ENCODE measurements around the gene GSTM3. TPM values are rescaled to one million over a fixed set of nuclear protein-coding genes. Genes with fewer than 3 reads are reported as not detected.

GSTM3 gene
- total RNA-seq, 2 experiments from 2014 or later = 14.8 to 15.4 TPM

DNA sequence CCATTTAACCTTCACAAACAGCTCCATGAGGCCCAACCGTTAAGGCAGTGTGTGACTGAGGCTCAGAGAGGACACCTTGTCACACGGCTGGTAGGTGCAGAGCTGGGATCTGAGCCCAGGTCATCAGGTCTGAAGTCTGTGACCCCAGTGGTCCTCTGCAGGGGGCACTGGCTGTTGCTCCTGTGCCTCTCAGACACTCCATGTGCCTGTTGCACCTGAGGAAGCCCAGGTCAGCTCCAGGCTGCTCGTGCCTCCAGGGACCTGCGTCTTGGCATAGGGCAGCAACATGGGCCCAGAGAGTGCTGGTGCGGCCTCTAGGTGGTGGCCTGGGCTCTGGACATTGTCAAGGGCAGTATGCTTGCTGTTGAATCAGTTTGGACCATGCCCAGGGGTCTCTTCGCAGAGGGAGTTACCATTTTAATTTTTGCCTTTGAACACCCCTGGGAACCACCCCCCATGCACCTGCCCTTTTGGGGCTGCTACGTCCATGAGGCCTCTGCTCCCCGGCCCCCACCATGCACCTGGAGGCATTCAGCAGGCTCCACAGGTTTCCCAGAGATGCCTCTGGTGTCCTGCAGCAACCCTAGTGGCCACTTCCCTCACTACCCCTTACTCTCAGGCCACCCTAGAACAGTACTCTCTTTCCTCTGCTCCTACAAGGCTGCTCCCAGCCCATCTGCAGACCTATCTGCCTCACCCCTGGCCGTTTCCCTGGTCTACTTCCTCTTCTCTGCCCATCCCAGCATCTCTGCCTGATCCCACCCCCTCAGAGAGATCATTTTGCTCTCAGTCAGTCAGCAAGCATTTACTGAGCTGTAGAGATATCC, 48.1 kb upstream of the GSTM3 start:
- Histone ChIP-seq H3K4me1 (ENCODE audit: insufficient read depth, low read length) (peaks cover 71% of the 10 kb centered on the region), H3K4me3 (ENCODE audit: low read length) (no peak overlapping the region), H3K36me3 (ENCODE audit: insufficient read depth, low read length) (no peaks in the 10 kb centered on the region), H3K27me3 (ENCODE audit: control insufficient read depth in 1 of 2, insufficient read depth in 2 of 2, low read length in 2 of 2) (no peaks in the 10 kb centered on the region), H3K9me3 (ENCODE audit: control insufficient read depth in 1 of 2, insufficient read depth in 1 of 2, low read length in 2 of 2) (no peaks in the 10 kb centered on the region), H3K27ac (ENCODE audit: low read depth in 1 of 2, low read length in 2 of 2) (peak overlapping the region in 1 of 2 donors; percentile 6)
- ChIA-PET POLR2A (no interaction called here), CTCF (interaction anchor here (1.4 kb wide), 1 partner anchor 103 kb away, joined by 3 read pairs; no protein-coding TSS in a partner anchor)
- no peak overlapping the region for H3K4me3 Mint-ChIP-seq
- H3K9me3 Mint-ChIP-seq = no peaks in the 10 kb centered on the region
- no peaks in the 10 kb centered on the region for H3K27me3 Mint-ChIP-seq
- TF ChIP-seq, protein P1, sequence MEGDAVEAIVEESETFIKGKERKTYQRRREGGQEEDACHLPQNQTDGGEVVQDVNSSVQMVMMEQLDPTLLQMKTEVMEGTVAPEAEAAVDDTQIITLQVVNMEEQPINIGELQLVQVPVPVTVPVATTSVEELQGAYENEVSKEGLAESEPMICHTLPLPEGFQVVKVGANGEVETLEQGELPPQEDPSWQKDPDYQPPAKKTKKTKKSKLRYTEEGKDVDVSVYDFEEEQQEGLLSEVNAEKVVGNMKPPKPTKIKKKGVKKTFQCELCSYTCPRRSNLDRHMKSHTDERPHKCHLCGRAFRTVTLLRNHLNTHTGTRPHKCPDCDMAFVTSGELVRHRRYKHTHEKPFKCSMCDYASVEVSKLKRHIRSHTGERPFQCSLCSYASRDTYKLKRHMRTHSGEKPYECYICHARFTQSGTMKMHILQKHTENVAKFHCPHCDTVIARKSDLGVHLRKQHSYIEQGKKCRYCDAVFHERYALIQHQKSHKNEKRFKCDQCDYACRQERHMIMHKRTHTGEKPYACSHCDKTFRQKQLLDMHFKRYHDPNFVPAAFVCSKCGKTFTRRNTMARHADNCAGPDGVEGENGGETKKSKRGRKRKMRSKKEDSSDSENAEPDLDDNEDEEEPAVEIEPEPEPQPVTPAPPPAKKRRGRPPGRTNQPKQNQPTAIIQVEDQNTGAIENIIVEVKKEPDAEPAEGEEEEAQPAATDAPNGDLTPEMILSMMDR (IDR thresholded peaks at IDR 0.05) = no peak
- DNase-seq (peak in 1 of 14 experiments; percentile 24), ATAC-seq (ENCODE audit: poor library complexity) (no peak)
- H3K36me3 Mint-ChIP-seq (ENCODE audit: low read depth) = no peaks in the 10 kb centered on the region
- intact Hi-C loops (cut with DNase I, micrococcal nuclease) = no loop called here
- H3K27ac Mint-ChIP-seq = peak overlapping the region; percentile 66
- peaks cover 45% of the 10 kb centered on the region for H3K4me1 Mint-ChIP-seq (ENCODE audit: low read depth)

DNA sequence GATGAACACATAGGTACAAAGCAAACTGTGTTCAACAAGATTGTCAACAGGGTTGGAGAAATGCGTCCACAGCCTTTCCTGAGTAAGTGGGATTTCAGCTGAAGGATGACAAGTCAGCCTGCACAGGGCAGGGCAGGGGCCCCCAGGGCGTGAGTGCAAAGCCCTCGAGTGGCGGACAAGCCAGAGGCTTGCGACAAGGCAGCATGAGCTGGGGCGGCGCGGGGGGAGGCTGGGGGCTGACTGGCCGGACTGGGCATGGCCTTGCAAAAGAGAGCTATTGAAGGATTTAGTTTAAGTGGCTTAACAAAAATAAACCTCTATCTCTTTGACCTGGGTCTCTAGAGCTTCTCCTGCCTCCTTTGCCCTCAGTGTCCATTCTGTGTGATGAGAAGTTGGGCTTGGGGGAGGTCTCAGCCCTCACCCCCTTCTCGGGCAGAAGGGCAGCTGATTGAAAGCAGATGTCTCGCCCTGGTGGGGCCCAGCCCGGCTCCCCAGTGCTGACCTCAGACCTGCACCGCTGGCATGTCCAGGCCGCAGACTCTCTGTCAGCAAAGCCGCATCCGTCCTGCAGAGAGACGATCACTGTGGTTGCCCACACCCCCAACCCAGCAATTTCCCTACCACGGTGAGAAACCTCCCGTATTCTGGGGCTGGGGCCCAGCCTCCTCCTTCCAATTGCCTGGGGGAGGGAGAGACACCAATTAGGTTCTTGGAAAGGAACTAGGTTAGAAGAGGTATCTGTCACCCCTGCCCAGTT, 47.2 kb upstream of the GSTM3 start:
- no peaks in the 10 kb centered on the region for H3K9me3 Mint-ChIP-seq
- no peak overlapping the region for H3K4me3 ChIP-seq (ENCODE audit: low read length)
- H3K27ac ChIP-seq (ENCODE audit: low read depth in 1 of 2, low read length in 2 of 2) = no peak overlapping the region
- no peak overlapping the region for H3K27ac Mint-ChIP-seq
- H3K36me3 Mint-ChIP-seq (ENCODE audit: low read depth) = no peaks in the 10 kb centered on the region
- ChIA-PET CTCF (no interaction called here), POLR2A (no interaction called here)
- DNase-seq (peak in 3 of 14 experiments; percentile 31 to 50 (median 45)), ATAC-seq (ENCODE audit: poor library complexity) (no peak)
- TF ChIP-seq, protein P1 (IDR thresholded peaks at IDR 0.05) = no peak
- H3K27me3 Mint-ChIP-seq = no peaks in the 10 kb centered on the region
- H3K9me3 ChIP-seq (ENCODE audit: control insufficient read depth in 1 of 2, insufficient read depth in 1 of 2, low read length in 2 of 2) = no peaks in the 10 kb centered on the region
- peaks cover 36% of the 10 kb centered on the region for H3K4me1 Mint-ChIP-seq (ENCODE audit: low read depth)
- no peaks in the 10 kb centered on the region for H3K36me3 ChIP-seq (ENCODE audit: insufficient read depth, low read length)
- no peaks in the 10 kb centered on the region for H3K27me3 ChIP-seq (ENCODE audit: control insufficient read depth in 1 of 2, insufficient read depth in 2 of 2, low read length in 2 of 2)
- intact Hi-C loops (cut with DNase I, micrococcal nuclease) = no loop called here
- H3K4me1 ChIP-seq (ENCODE audit: insufficient read depth, low read length) = peaks cover 62% of the 10 kb centered on the region
- no peak overlapping the region for H3K4me3 Mint-ChIP-seq

DNA sequence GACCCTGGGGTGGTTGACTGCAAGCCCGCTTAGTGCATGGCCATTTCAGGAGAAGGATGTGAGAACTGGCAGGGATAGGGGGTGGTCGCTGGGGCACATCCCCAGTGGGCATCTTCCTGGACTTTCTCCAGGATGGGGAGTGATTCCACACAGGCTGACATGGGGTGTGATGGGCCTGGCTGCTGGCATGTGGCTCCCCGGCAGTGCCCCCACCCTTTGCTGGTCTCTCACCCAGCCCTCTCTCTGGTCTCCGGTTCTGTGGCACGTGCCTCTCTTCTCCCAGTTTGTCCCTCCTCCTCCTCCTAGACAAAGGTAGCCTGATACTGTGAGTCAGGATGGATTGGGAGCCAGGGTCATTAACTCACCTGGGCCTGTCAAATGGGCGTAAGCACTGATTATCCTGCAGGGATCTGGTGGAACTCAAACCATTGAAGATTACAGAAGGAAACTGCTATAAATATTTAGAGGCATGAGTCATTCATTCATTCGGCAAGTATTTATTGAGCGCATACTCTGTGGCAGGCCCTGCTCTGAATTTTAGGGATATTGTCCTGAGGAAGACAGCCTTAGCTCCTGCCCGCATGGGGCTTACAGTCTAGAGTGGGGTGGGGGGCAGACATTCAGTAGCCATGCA, 46.5 kb upstream of the GSTM3 start:
- H3K27ac Mint-ChIP-seq = no peak overlapping the region
- H3K27me3 Mint-ChIP-seq = no peaks in the 10 kb centered on the region
- no peaks in the 10 kb centered on the region for H3K9me3 Mint-ChIP-seq
- ATAC-seq (ENCODE audit: poor library complexity) (no peak), DNase-seq (no peak)
- H3K4me3 ChIP-seq (ENCODE audit: low read length) = no peak overlapping the region
- intact Hi-C loops (cut with DNase I, micrococcal nuclease) = no loop called here
- no peak overlapping the region for H3K4me3 Mint-ChIP-seq
- ChIA-PET POLR2A (no interaction called here), CTCF (no interaction called here)
- no peaks in the 10 kb centered on the region for H3K9me3 ChIP-seq (ENCODE audit: control insufficient read depth in 1 of 2, insufficient read depth in 1 of 2, low read length in 2 of 2)
- no peaks in the 10 kb centered on the region for H3K36me3 Mint-ChIP-seq (ENCODE audit: low read depth)
- peaks cover 55% of the 10 kb centered on the region for H3K4me1 ChIP-seq (ENCODE audit: insufficient read depth, low read length)
- H3K27me3 ChIP-seq (ENCODE audit: control insufficient read depth in 1 of 2, insufficient read depth in 2 of 2, low read length in 2 of 2) = no peaks in the 10 kb centered on the region
- peaks cover 29% of the 10 kb centered on the region for H3K4me1 Mint-ChIP-seq (ENCODE audit: low read depth)
- no peaks in the 10 kb centered on the region for H3K36me3 ChIP-seq (ENCODE audit: insufficient read depth, low read length)
- TF ChIP-seq, protein P1 (IDR thresholded peaks at IDR 0.05) = no peak
- no peak overlapping the region for H3K27ac ChIP-seq (ENCODE audit: low read depth in 1 of 2, low read length in 2 of 2)

Measured in CD4-positive, alpha-beta T cell (primary cell).